Esophagus squamous epithelium (tissue), 4 donors: ENCODE results near the gene PRRC2B.

Experiments used
- CTCF ChIP-seq, 6 experiments: fragments of 450-650 bp in 4 of 6; fragments of 200-600 bp in 2 of 6; sonication (generic) in 2 of 6; IDR thresholded peaks; one replicate each; pipeline ENCODE4 v1.5.1; 2016 to 2019; ENCODE audit warnings: antibody characterized with exemption in 6 of 6, mild to moderate bottlenecking in 4 of 6, moderate library complexity in 4 of 6
- POLR2A ChIP-seq, 4 donors: fragments of 450-650 bp; IDR thresholded peaks; one replicate each; pipeline ENCODE4 v1.6.1; 2017; ENCODE audit warnings: antibody characterized with exemption in 4 of 4, mild to moderate bottlenecking in 4 of 4, moderate library complexity in 3 of 4

DNA sequence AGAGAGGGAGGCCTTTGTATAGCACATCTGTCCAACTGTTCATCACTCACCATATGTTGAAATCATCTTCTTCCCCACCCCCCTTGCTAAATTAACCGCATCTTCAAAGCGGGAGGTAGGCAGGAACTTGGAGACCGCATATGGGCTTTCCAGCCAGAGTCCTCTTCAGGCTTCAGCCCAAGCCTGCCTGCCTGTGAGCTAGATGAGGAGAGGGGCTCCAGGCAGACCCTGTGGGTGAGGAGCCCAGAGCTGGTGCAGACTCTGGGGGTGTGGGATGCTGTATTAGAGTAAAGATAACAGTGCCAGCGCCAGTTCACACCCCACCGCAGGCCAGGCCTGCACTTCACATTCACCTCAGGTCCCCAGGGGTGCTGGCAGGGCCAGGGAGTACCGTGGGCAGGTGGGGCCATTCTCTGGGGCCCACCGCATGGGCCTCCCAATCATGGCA, 16.2 kb downstream of the PRRC2B start:
- TF ChIP-seq CTCF (IDR thresholded peaks at IDR 0.05) (no peak), POLR2A (IDR thresholded peaks at IDR 0.05) (no peak)
